Iris pigment epithelial cell (primary cell): Measurements from ENCODE around the gene CAMTA1.

Experiments used
- DNase-seq: peaks from one replicate; pipeline ENCODE4 v3.0.0-alpha.2; 2011; ENCODE audit warnings: low read depth

CAMTA1 gene

GRCh38 chr1:6928106-6928885, 143.0 kb downstream of the CAMTA1 start:
- DNase-seq, result no peak

GRCh38 chr1:6930732-6931300, 145.6 kb downstream of the CAMTA1 start:
- DNase-seq, result no peak

DNA sequence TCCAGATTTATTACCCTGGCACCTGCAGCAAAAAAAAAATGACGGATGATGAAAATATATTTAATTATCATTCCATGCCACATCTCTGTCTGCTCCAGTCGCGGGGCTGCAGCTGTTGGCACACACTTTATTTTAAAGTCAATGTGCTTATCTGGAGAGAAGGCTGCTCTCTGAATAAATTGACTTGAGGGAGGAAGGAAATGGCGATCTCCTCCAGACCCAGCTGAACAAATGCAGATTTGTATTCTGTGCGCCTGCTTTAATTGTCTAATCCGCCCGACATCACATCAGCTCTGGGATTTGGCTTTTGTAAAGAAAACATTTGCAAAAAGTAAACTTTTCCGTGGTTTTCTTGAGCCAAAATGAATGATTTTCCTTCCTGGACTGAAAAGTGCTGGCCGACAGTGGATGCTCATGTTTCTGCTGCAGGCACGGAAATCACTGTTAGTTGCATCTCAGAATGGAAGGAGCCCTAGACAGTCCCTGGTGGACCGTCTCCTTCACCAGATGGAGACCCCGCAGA, 150.2 kb downstream of the CAMTA1 start:
- DNase-seq, result no peak

DNA sequence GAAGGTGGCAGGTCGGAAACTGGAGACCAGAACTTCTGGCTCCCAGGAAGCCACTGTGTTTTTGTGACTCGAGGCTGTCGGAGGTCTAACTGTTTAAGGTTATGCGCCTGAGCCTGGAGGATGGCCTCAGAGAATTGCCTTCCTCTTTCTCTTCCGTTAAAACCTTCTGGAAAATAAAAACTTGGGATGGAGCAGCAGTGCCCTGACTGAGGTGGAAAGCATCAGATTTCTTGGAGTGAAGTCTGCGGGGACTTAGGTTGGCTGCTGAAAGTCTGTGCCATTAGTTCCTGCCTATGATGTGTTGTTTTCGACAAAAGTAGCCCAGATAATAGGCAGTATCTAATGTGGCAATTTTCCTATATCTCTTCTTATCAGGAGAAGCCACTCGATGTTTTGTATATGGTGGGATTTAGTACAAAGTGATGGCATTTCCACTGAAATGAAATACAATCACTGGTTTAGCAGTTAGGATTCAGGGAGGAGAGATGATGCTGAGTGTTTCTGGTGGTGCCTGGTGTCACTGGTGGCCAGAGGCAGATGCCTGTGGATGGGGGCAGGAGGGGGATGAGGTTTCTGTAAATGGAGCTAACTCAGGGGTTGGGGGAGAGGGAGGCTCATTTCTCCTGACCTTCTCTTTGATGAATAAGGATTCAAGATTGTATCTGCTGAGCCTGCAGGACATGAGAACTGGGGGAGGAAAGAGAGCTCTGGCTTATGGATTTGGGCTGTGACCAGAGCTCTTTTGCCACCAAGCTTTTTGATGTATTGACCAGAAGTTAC, 150.8 kb downstream of the CAMTA1 start:
- DNase-seq, result no peak

DNA sequence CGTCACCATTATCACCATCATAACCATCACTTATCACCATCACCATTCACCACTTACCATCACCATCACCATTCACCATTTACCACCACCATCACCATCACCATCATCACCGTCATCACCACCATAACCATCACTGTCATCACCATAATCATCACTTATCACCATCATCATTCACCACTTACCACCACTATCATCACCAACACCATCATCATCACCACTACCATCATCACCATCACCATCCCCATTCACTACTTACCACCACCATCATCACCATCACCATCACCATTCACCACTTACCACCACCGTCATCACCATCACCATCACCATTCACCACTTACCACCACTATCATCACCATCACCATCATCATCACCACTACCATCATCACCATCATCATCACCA, 151.8 kb downstream of the CAMTA1 start:
- DNase-seq, result no peak

GRCh38 chr1:6939363-6939762, 154.1 kb downstream of the CAMTA1 start:
- DNase-seq, result no peak

- DNase-seq, result no peak
Observed at GRCh38 chr1:6941786-6942185, 156.5 kb downstream of the CAMTA1 start.

DNA sequence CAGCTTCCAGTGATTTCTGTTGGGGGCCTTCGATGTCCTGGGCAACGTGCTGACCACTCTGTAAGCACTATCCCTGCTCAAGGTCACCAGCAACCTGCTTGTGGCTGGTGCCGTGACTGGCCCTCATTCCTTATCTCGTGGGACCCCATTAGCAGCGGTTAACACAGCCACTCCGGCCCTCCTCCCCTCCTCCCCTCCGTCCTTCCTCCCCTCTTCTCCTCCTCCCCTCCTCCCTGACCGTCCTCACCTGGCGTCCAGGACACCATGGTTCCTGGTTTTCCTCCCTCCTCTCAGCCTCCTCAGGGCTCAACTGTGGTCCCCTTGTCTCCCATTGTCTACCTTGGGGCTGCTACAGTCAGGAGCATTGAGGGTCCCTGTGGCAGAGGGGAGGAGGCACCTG, 157.7 kb downstream of the CAMTA1 start:
- DNase-seq, result no peak

- DNase-seq, result no peak
Observed at GRCh38 chr1:6944434-6944833, 159.2 kb downstream of the CAMTA1 start.

DNA sequence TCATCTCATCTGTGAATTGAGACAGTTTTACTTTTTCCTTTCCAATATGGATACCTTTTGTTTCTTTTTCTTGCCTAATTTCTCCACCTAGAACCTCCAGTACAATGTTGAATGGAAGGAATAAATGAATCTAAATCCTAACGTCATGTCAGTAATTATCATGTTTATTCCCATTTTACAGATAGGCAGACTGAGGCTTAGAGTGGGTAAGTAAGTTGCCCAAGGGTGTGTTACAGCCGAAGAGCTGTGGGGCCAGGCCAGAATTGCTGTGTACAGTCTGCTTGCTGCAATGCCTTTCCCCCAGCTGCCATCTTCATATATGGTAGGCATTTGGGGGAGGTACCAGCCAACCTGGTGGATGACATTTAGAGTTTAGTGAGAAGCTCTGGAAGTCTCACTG, 162.7 kb downstream of the CAMTA1 start:
- DNase-seq, result no peak

DNA sequence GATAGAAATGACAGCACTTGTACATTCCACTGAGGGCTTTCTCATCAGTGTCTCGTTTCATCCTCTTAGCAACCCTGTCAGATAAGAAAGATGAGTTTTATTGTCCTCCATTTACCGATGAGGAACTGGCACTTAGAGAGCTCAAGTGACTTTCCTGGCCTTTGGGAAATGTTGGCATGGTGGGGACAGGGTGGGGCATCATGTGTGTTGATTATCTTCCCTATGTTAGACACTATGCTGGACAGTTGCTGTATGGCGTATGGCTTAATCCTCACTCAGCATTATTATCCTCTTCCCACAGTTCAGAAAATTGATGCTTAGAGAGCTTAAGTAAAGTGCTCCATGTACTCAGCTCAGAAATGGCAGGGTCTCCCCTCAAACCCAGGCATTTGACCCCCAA, 163.2 kb downstream of the CAMTA1 start:
- DNase-seq, result no peak

DNA sequence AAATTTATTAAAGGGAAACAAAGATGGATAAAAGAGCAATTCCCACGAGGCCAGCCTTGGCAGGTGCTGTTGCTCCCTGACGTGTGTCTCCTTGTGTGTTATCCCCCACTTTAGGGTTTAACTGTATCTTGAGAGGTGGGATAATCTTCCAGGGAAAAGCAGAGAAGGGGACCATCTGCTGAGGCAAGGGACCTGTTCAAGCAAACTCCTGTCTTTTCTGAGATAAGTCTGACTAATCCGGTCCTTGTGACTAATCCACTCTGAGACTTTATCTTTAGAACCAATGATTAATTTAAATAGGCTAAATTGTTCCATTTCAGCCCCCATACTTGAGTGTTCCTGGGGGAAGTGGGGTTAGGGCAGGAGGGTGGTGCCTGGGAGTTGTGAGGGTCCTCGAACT, 163.6 kb downstream of the CAMTA1 start:
- no peak for DNase-seq

DNA sequence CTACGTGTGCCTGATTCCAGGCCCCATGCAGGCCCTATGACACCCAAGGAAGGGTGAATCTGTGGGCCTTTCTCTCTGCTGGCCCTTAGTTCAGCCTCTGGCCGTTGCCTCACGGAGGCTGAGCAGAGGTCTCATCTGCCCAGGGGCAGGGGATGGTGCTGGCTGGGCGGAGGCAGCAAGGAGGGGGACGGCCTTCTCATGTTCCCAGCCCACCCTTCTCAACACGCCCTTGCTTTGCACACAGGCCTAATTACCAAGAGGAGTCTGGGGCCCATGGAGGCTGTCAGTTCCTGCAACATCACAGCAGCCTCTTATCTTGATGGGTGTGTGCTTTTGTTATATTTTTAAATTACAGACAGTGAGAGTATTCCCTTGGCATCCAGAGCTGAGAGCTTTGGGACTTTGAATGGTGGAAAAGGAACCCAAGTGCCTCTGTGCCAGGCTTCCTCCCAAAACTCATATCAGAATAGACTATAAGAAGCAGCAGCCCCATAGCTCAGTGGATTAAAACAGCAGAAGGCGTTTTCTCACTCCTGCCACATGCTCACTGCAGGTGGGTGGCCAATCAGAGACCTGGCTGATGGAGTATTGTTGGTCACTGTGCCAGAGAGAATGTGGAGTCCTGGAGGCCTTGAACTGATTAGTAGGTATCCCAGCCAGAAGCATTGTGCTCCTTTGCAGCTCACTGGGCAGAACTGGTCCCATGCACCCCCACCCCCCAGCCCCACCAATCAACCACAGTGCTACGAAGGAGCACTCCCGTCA, 164.9 kb downstream of the CAMTA1 start:
- no peak for DNase-seq

- no peak for DNase-seq
Observed at GRCh38 chr1:6951536-6951935, 166.3 kb downstream of the CAMTA1 start.

GRCh38 chr1:6953216-6953615, 168.0 kb downstream of the CAMTA1 start:
- no peak for DNase-seq

DNA sequence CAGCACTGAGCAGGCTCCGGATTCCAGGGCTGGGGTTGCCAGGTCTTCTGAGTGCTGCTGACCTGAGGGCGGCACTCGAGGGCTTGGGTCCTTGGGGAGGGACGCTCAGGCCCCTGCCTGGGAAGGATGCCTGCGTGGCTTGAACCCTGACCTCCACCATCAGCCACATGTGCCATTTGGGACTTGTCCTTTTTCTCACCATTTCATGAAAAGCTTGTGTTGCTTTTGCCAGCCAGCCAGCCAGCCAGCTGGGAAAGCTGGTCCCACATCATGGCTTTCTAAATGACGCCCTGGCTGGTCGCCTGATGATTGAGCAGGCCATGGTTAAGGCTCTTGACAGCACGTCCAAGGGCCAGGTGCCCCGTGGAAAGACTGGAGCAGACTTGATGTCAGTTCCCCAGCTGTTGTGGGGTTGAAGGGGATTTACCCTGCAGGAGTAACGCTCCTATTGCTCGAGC, 168.7 kb downstream of the CAMTA1 start:
- DNase-seq, result no peak

DNA sequence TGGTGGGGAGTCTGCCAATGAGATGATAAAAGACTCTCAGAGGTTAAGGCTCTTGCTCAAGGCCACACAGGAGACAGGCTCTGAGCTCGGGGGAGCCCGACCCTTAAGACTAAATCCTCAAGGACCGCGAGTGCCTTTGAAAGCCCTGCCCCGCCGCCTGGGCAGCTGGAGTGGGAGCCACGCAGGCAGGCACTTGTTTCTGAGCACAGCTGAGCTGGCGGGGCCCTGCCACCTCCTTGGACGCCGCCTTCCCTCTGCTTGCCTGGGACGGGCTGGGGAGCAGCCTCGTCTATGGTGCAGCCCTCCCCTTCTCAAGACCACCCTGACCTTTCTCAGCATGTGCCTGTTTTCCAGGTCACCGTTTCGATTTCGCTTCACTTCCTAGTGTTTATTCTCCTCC, 169.3 kb downstream of the CAMTA1 start:
- no peak for DNase-seq

GRCh38 chr1:6955357-6956094, 170.3 kb downstream of the CAMTA1 start:
- no peak for DNase-seq

GRCh38 chr1:6956488-6957159, 171.4 kb downstream of the CAMTA1 start:
- DNase-seq, result no peak

- DNase-seq, result no peak
Observed at GRCh38 chr1:6957341-6957740, 172.1 kb downstream of the CAMTA1 start.
